BLaER1 (cell line): ENCODE results near the gene RNF4.
"Not testable (repeated sequence)": the region's sequence is repeated elsewhere in the genome, so short reads cannot be mapped to it uniquely, and the experiment has no call there.

ENCODE experiments used
- H3K27ac ChIP-seq: shearing (Covaris generic); formaldehyde crosslinking; 2 replicates; pipeline ENCODE4 v1.8.1; 2022
- H3K27me3 ChIP-seq: shearing (Covaris generic); formaldehyde crosslinking; 2 replicates; pipeline ENCODE4 v1.8.1; 2022
- H3K36me3 ChIP-seq: shearing (Covaris generic); formaldehyde crosslinking; 2 replicates; pipeline ENCODE4 v1.8.1; 2022
- H3K4me1 ChIP-seq: shearing (Covaris generic); formaldehyde crosslinking; 2 replicates; pipeline ENCODE4 v1.8.1; 2022
- H3K4me2 ChIP-seq: shearing (Covaris generic); formaldehyde crosslinking; 2 replicates; pipeline ENCODE4 v1.8.1; 2022
- H3K4me3 ChIP-seq: shearing (Covaris generic); formaldehyde crosslinking; 2 replicates; pipeline ENCODE4 v1.8.1; 2022
- H3K9ac ChIP-seq: shearing (Covaris generic); formaldehyde crosslinking; 2 replicates; pipeline ENCODE4 v1.8.1; 2022
- H3K9me3 ChIP-seq: shearing (Covaris generic); formaldehyde crosslinking; 2 replicates; pipeline ENCODE4 v1.8.1; 2022
- H4K20me1 ChIP-seq: shearing (Covaris generic); formaldehyde crosslinking; 2 replicates; pipeline ENCODE4 v1.8.1; 2022
- Cebpa-rat ChIP-seq: shearing (Covaris generic); IDR thresholded peaks from 2 replicates; pipeline ENCODE4 v1.8.1; 2022

The RNF4 gene

GRCh38 chr4:2427383-2428334 lies 41.2 kb upstream of the RNF4 start:
- Histone ChIP-seq H3K27me3 (no peaks in the 10 kb centered on the region), H3K9ac (no peak overlapping the region), H3K27ac (no peak overlapping the region), H3K9me3 (no peaks in the 10 kb centered on the region), H3K4me3 (no peak overlapping the region), H3K36me3 (no peaks in the 10 kb centered on the region), H4K20me1 (0 out of 2 replicates have a peak, but pooled peaks cover 10% of the 10 kb centered on the region), H3K4me2 (peak overlapping the region; percentile 78), H3K4me1 (peaks cover 22% of the 10 kb centered on the region)
- TF ChIP-seq Cebpa-rat, result no peak

- no peak for TF ChIP-seq Cebpa-rat
- no peak overlapping the region for H3K27ac ChIP-seq
Measured at GRCh38 chr4:2428496-2429213, 40.3 kb upstream of the RNF4 start.

DNA sequence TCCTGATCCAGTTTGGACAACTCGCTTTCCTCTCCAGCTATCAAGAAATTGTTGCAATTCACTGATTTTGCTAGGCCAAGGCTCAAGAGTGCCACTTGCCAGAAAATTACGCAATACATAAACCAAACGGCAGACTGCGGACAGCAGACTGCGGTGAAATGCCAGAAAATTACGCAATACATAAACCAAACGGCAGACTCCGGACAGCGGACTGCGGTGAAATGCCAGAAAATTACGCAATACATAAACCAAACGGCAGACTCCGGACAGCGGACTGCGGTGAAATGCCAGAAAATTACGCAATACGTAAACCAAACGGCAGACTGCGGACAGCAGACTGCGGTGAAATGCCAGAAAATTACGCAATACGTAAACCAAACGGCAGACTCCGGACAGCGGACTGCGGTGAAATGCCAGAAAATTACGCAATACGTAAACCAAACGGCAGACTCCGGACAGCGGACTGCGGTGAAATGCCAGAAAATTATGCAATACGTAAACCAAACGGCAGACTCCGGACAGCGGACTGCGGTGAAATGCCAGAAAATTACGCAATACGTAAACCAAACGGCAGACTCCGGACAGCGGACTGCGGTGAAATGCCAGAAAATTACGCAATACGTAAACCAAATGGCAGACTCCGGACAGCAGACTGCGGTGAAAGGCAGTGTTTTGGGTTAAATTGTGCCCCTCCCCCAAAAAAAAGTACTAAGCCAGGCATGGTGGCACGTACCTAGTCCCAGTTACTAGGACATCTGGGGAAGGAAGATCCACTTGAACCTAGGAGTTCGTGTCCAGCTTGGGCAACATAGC lies 38.8 kb upstream of the RNF4 start:
- H3K4me1 ChIP-seq, result peaks cover 28% of the 10 kb centered on the region
- H3K4me2 ChIP-seq, H3K36me3 ChIP-seq, H3K4me3 ChIP-seq, H3K27me3 ChIP-seq, H3K9me3 ChIP-seq, H3K27ac ChIP-seq, H4K20me1 ChIP-seq, H3K9ac ChIP-seq: not testable (repeated sequence)
- TF ChIP-seq Cebpa-rat, result peak; percentile 96

More at GRCh38 chr4:2428496-2429213, 40.3 kb upstream of the RNF4 start:
- no peaks in the 10 kb centered on the region for H3K27me3 ChIP-seq
- H3K4me2 ChIP-seq, result peak overlapping the region; percentile 78
- H3K4me1 ChIP-seq, result peaks cover 22% of the 10 kb centered on the region
- H3K9me3 ChIP-seq, result no peaks in the 10 kb centered on the region
- no peak overlapping the region for H3K9ac ChIP-seq
- no peak overlapping the region for H3K4me3 ChIP-seq
- H3K36me3 ChIP-seq, result no peaks in the 10 kb centered on the region
- 0 out of 2 replicates have a peak, but pooled peaks cover 10% of the 10 kb centered on the region for H4K20me1 ChIP-seq

DNA sequence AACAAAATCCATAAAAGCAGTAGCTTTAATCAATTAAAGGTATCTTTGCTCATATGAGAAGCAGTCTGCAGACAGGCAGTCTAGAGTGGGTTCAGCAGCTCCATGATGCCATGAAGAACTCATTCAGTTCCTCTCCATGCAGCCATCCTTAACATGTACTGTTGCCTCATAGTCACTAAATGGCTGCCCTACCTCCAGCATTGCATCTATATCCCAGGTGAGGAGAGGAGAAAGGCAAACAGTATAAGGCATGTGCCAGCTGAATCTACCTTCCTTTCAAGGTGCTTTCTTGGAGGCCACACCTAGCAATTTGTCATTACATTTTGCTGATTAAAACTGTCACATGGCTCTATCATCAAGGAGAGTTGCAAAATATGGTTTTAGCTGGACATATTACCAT lies 36.9 kb upstream of the RNF4 start:
- peaks cover 21% of the 10 kb centered on the region for H3K4me1 ChIP-seq
- no peak overlapping the region for H3K4me3 ChIP-seq
- no peaks in the 10 kb centered on the region for H3K36me3 ChIP-seq
- no peaks in the 10 kb centered on the region for H3K27me3 ChIP-seq
- TF ChIP-seq Cebpa-rat, result no peak
- 0 out of 2 replicates have a peak, but pooled peaks cover 10% of the 10 kb centered on the region for H4K20me1 ChIP-seq
- H3K9ac ChIP-seq, result no peak overlapping the region
- no peak overlapping the region for H3K4me2 ChIP-seq
- no peaks in the 10 kb centered on the region for H3K9me3 ChIP-seq
- H3K27ac ChIP-seq, result no peak overlapping the region

- no peak overlapping the region for H3K9ac ChIP-seq
- 0 out of 2 replicates have a peak, but pooled peaks cover 1% of the 10 kb centered on the region for H4K20me1 ChIP-seq
- no peak overlapping the region for H3K27ac ChIP-seq
- no peak overlapping the region for H3K4me2 ChIP-seq
- peaks cover 12% of the 10 kb centered on the region for H3K4me1 ChIP-seq
- H3K9me3 ChIP-seq, result no peaks in the 10 kb centered on the region
- no peaks in the 10 kb centered on the region for H3K27me3 ChIP-seq
- TF ChIP-seq Cebpa-rat, result no peak
- no peak overlapping the region for H3K4me3 ChIP-seq
- no peaks in the 10 kb centered on the region for H3K36me3 ChIP-seq
Measured at GRCh38 chr4:2432991-2433530, 35.8 kb upstream of the RNF4 start.

- H3K4me3 ChIP-seq, result no peak overlapping the region
- TF ChIP-seq Cebpa-rat, result no peak
- peaks cover 6% of the 10 kb centered on the region; the same call in 1 of the 2 replicates for H3K4me1 ChIP-seq
- no peaks in the 10 kb centered on the region for H3K27me3 ChIP-seq
- H3K9me3 ChIP-seq, result no peaks in the 10 kb centered on the region
- no peaks in the 10 kb centered on the region for H4K20me1 ChIP-seq
- no peak overlapping the region for H3K27ac ChIP-seq
- H3K9ac ChIP-seq, result no peak overlapping the region
- H3K36me3 ChIP-seq, result no peaks in the 10 kb centered on the region
- no peak overlapping the region for H3K4me2 ChIP-seq
Measured at GRCh38 chr4:2433609-2434350, 35.1 kb upstream of the RNF4 start.

DNA sequence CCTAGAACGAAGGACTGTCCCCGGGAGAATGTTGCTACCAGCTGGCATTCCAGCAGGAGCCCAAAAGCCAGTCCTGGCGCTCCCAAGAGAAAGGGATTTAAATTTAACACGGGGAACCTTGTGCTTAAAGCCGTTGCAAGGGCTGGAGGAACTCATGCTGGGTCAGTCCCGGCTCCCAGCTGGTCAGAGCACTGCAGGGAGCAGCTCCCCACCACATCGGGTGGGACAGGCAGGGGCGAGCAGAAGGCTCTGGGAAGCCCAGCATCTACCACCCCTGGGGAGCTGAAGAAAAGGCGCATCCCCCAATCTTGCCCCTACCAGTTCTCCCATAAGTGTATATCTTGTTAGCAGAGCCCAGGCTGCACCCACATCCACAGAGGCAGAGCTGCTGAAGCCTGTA lies 34.5 kb upstream of the RNF4 start:
- no peaks in the 10 kb centered on the region for H3K27me3 ChIP-seq
- TF ChIP-seq Cebpa-rat, result no peak
- no peaks in the 10 kb centered on the region for H4K20me1 ChIP-seq
- H3K36me3 ChIP-seq, result no peaks in the 10 kb centered on the region
- no peak overlapping the region for H3K27ac ChIP-seq
- H3K4me3 ChIP-seq, result no peak overlapping the region
- H3K4me2 ChIP-seq, result 0 out of 2 replicates have a peak overlapping the region, but pooled peaks have one; percentile 5
- no peak overlapping the region for H3K9ac ChIP-seq
- peaks cover 6% of the 10 kb centered on the region; the same call in 1 of the 2 replicates for H3K4me1 ChIP-seq
- H3K9me3 ChIP-seq, result no peaks in the 10 kb centered on the region

- Histone ChIP-seq H3K4me1 (peaks cover 6% of the 10 kb centered on the region; the same call in 1 of the 2 replicates), H3K9ac (no peak overlapping the region), H3K27me3 (no peaks in the 10 kb centered on the region), H3K4me3 (no peak overlapping the region), H3K36me3 (no peaks in the 10 kb centered on the region), H4K20me1 (no peaks in the 10 kb centered on the region), H3K9me3 (no peaks in the 10 kb centered on the region), H3K27ac (no peak overlapping the region), H3K4me2 (no peak overlapping the region)
- no peak for TF ChIP-seq Cebpa-rat
Measured at GRCh38 chr4:2436301-2436700, 32.6 kb upstream of the RNF4 start.
